ENCODE measurements around the gene ITGA6.

DNA sequence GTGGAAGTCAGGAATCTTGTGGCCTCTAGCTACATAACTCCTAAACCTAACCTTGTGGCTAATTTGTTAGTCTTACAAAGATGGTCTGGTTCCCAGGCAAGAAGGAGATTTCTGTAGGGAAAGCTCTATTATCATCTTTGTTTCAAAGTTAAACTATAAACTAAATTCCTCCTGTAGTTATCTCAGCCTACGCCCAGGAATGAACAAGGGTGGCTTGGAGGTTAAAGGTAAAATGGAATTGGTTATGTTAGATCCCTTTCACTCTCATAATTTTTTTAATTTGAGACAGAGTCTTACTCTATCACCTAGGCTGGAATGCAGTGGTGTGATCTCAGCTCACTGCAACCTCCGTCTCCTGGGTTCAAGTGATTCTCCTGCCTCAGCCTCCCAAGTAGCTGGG lies 103.9 kb downstream of the ITGA6 start:
- TF ChIP-seq SUZ12 (IDR thresholded peaks at IDR 0.05), result no peak
- no peak for TF ChIP-seq ARNT (IDR thresholded peaks at IDR 0.05)
- TF ChIP-seq BHLHE40 (IDR thresholded peaks at IDR 0.05; ENCODE audit: borderline replicate concordance), result no peak
- no peak for TF ChIP-seq HDGF (IDR thresholded peaks at IDR 0.05; ENCODE audit: borderline replicate concordance)
- TF ChIP-seq TARDBP (IDR thresholded peaks at IDR 0.05), result no peak

Measured in HEK293T (cell line).